ENCODE data around the gene RAB4A. TPM values are rescaled to one million over a fixed set of nuclear protein-coding genes. Genes with fewer than 3 reads are reported as not detected.

Gene RAB4A
- polyA plus RNA-seq, 1 donor from 2014 or later = 49.8 TPM

DNA sequence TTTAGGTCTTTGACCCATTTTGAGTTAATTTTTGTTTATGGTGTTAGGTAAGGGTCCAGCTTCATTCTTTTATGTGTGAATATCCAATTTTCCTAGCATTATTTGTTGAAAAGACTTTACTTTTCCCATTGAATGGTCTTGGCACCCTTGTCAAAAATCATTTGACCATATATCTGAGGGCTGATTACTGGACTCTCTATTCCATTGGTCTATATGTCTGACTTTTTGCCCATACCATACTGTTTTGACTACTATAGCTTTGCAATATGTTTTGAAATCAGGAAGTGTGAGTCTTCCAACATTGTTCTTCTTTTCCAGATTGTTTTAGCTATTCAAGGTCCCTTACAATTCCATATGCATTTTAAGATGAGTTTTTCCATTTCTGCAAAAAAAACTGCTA lies 83.3 kb downstream of the RAB4A start:
- no peak overlapping the region for H3K4me3 ChIP-seq (ENCODE audit: low read length)
- no peaks in the 10 kb centered on the region for H3K36me3 ChIP-seq (ENCODE audit: insufficient read depth, low read length)
- no peak overlapping the region for H2AFZ ChIP-seq (ENCODE audit: low read depth, low read length)
- no peaks in the 10 kb centered on the region for H3K27me3 ChIP-seq (ENCODE audit: insufficient read depth, low read depth, low read length)
- no peaks in the 10 kb centered on the region for H4K20me1 ChIP-seq (ENCODE audit: insufficient read depth)
- H3K9me2 ChIP-seq (ENCODE audit: insufficient read depth, low read length) = no peaks in the 10 kb centered on the region
- no peak overlapping the region for H3K9ac ChIP-seq (ENCODE audit: low read length)
- no peaks in the 10 kb centered on the region for H3K79me2 ChIP-seq (replicated peaks; ENCODE audit: insufficient read depth, low read length)
- no peak overlapping the region for H3K4me2 ChIP-seq (ENCODE audit: low read length)
- H3F3A ChIP-seq (ENCODE audit: insufficient read depth, low read length, poor library complexity, severe bottlenecking) = no peaks in the 10 kb centered on the region
- TF ChIP-seq EZH2 (IDR thresholded peaks at IDR 0.05; ENCODE audit: borderline replicate concordance, insufficient read depth, low read length, poor library complexity, severe bottlenecking) (no peak), TAF1 (IDR thresholded peaks at IDR 0.05; ENCODE audit: low read depth) (no peak), EP300 (conservative IDR thresholded peaks at IDR 0.05; ENCODE audit: poor library complexity, severe bottlenecking) (no peak), SMC3 (conservative IDR thresholded peaks at IDR 0.05; ENCODE audit: poor library complexity) (no peak)
- TF ChIP-seq, protein P1, sequence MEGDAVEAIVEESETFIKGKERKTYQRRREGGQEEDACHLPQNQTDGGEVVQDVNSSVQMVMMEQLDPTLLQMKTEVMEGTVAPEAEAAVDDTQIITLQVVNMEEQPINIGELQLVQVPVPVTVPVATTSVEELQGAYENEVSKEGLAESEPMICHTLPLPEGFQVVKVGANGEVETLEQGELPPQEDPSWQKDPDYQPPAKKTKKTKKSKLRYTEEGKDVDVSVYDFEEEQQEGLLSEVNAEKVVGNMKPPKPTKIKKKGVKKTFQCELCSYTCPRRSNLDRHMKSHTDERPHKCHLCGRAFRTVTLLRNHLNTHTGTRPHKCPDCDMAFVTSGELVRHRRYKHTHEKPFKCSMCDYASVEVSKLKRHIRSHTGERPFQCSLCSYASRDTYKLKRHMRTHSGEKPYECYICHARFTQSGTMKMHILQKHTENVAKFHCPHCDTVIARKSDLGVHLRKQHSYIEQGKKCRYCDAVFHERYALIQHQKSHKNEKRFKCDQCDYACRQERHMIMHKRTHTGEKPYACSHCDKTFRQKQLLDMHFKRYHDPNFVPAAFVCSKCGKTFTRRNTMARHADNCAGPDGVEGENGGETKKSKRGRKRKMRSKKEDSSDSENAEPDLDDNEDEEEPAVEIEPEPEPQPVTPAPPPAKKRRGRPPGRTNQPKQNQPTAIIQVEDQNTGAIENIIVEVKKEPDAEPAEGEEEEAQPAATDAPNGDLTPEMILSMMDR (IDR thresholded peaks at IDR 0.05; ENCODE audit: poor library complexity, severe bottlenecking) = no peak
- H3K9me3 ChIP-seq (ENCODE audit: low read length) = no peaks in the 10 kb centered on the region
- no peak overlapping the region for H3K27ac ChIP-seq (ENCODE audit: low read length)

Other genes starting within 250 kb of the RAB4A start
- gene CCSAP, start 71.9 kb downstream of the RAB4A start, polyA plus RNA-seq = 55.6 and 66.7 TPM in 2 replicates
- gene ACTA1, start 163.0 kb downstream of the RAB4A start, polyA plus RNA-seq = 1.0 TPM in 1 of 2 replicates, not detected in the other
- gene NUP133, start 237.2 kb downstream of the RAB4A start, polyA plus RNA-seq = 60.2 and 73.4 TPM in 2 replicates

All from neural cell (in vitro differentiated cells).